Lung (tissue), 16 donors: ENCODE data around the gene REST. TPM values are rescaled to one million over a fixed set of nuclear protein-coding genes. Genes with fewer than 3 reads are reported as not detected.

Experiments used
- ATAC-seq: fragments of 200-7000 bp; cut with Tn5 transposase; one replicate; pipeline ENCODE4 v1.9.1; 2020; ENCODE audit warnings: moderate number of reproducible peaks; ENCODE audit not compliant: insufficient read depth, low FRiP score
- DNase-seq, 3 donors: peaks; one replicate each; pipeline ENCODE4 v3.0.0-alpha.2; 2013 to 2017
- H3K27ac ChIP-seq, 2 donors: one replicate each; pipeline ENCODE4 v1.5.1; 2013; ENCODE audit warnings: mild to moderate bottlenecking in 2 of 2, moderate library complexity in 2 of 2, control low read depth in 1 of 2, inconsistent platforms in 1 of 2, low read depth in 1 of 2, low read length in 1 of 2
- H3K27me3 ChIP-seq, 3 donors: one replicate each; pipeline ENCODE4 v1.5.1; 2013; ENCODE audit warnings: low read length in 2 of 3; ENCODE audit not compliant: control insufficient read depth in 3 of 3, insufficient read depth in 3 of 3
- H3K36me3 ChIP-seq, 4 donors: one replicate each; pipeline ENCODE4 v1.5.1; 2013; ENCODE audit warnings: low read length in 4 of 4, mild to moderate bottlenecking in 1 of 4, moderate library complexity in 1 of 4; ENCODE audit not compliant: control insufficient read depth in 4 of 4, insufficient read depth in 4 of 4
- H3K4me1 ChIP-seq, 5 donors: one replicate each; pipeline ENCODE4 v1.5.1; 2013; ENCODE audit warnings: low read length in 5 of 5, mild to moderate bottlenecking in 2 of 5, moderate library complexity in 1 of 5; ENCODE audit not compliant: control insufficient read depth in 5 of 5, insufficient read depth in 5 of 5
- H3K4me3 ChIP-seq: one replicate; pipeline ENCODE4 v1.5.1; 2013; ENCODE audit warnings: mild to moderate bottlenecking, control low read depth, moderate library complexity
- H3K9ac ChIP-seq, 2 donors: one replicate each; pipeline ENCODE4 v1.5.1; 2013; ENCODE audit warnings: low read length in 2 of 2, control low read depth in 1 of 2; ENCODE audit not compliant: insufficient read depth in 1 of 2
- H3K9me3 ChIP-seq, 4 donors: one replicate each; pipeline ENCODE4 v1.5.1; 2013; ENCODE audit warnings: low read length in 3 of 4, mild to moderate bottlenecking in 1 of 4, moderate library complexity in 1 of 4; ENCODE audit not compliant: control insufficient read depth in 4 of 4, insufficient read depth in 3 of 4
- CTCF ChIP-seq: IDR thresholded peaks from 2 replicates; pipeline ENCODE4 v1.5.1; 2012; ENCODE audit warnings: mild to moderate bottlenecking; ENCODE audit errors: control extremely low read depth, extremely low read depth
- WGBS, 2 donors: extraction: QIAGEN DNeasy Blood & Tissue Kit; methylation state at CpG; one replicate each; pipeline ENCODE4 v1.1.7; 2013; 5-methylcytosine and 5-hydroxymethylcytosine counted together
- long read RNA-seq, 5 donors: transcript quantifications; one replicate each; lab custom pipeline, GENCODE V29; 2026
- polyA plus RNA-seq, 2 donors: library from polyadenylated mRNA; stranded (reverse); fragments of 200-250 nt; gene quantifications; one replicate each; pipeline ENCODE4 v1.2.1, GENCODE V29; 2013
- total RNA-seq, 2 donors: library from RNA; depleted of rRNA in 1 of 2; stranded (reverse); fragments of >200 nt in 1 of 2; gene quantifications; one replicate each; pipeline ENCODE4 v1.2.1, GENCODE V29; 2014 to 2021
- donor health status: control.
- donor health status: control.
- donor health status: Bipolar disorder and iron deficiency.
- donor health status: healthy.
- donor health status: DM: yes; HTN: yes; CAD: no.

The REST gene
- total RNA-seq (10 to 100 TPM; 36.4 to 55.9 TPM), polyA plus RNA-seq (1 to 10 TPM; 4.0 to 7.2 TPM)
- long read RNA-seq, donor 1, full-length matches to known transcripts: 13 of 78 reads
- long read RNA-seq, donor 1, partial matches to known transcripts: 65 of 78 reads
- long read RNA-seq, donor 1, other reads (novel, unspliced or antisense): 0 of 78 reads
- long read RNA-seq, donor 2, full-length matches to known transcripts: 4 of 53 reads
- long read RNA-seq, donor 2, partial matches to known transcripts: 41 of 53 reads
- long read RNA-seq, donor 2, other reads (novel, unspliced or antisense): 8 of 53 reads
- long read RNA-seq, donor 3, full-length matches to known transcripts: 6 of 82 reads
- long read RNA-seq, donor 3, partial matches to known transcripts: 76 of 82 reads
- long read RNA-seq, donor 3, other reads (novel, unspliced or antisense): 0 of 82 reads
- long read RNA-seq, donor 4, full-length matches to known transcripts: 3 of 3 reads
- long read RNA-seq, donor 4, partial matches to known transcripts: 0 of 3 reads
- long read RNA-seq, donor 4, other reads (novel, unspliced or antisense): 0 of 3 reads
- long read RNA-seq, donor 5, full-length matches to known transcripts: 19 of 41 reads
- long read RNA-seq, donor 5, partial matches to known transcripts: 22 of 41 reads
- long read RNA-seq, donor 5, other reads (novel, unspliced or antisense): 0 of 41 reads

GRCh38 chr4:56907489-56908205 lies at the start of gene REST:
REST (plus strand) TSS chr4:56907900; CDS start chr4:56910639, 2,739 bp downstream.
- H3K4me3 ChIP-seq: peak within 1 kb of the TSS; percentile 92
- H3K9me3 ChIP-seq: no peaks in the 10 kb centered on the region
- no peak within 1 kb of the TSS for H3K9ac ChIP-seq
- peak; percentile 83 for ATAC-seq
- 0% methylated on average over 43 to 74 of the region's 74 CpGs for WGBS, 2 donors
- no peaks in the 10 kb centered on the region for H3K27me3 ChIP-seq
- peak; percentile 88 to 91 (median 88) for DNase-seq
- H3K4me1 ChIP-seq: peaks cover 8 to 25% (median 16%) of the 10 kb centered on the region in 5 donors
- TF ChIP-seq CTCF: no peak
- H3K36me3 ChIP-seq: no peaks in the 10 kb centered on the region
- H3K27ac ChIP-seq: peak within 1 kb of the TSS; percentile 82 to 93

GRCh38 chr4:56859841-56860240 lies 47.9 kb upstream of the REST start:
- WGBS, 2 donors: 77 to 95% methylated on average over 5 of the region's 5 CpGs
- Histone ChIP-seq H3K4me3 (no peak overlapping the region), H3K27me3 (no peaks in the 10 kb centered on the region), H3K27ac (no peak overlapping the region), H3K4me1 (no peaks in the 10 kb centered on the region), H3K9ac (no peak overlapping the region), H3K36me3 (no peaks in the 10 kb centered on the region), H3K9me3 (no peaks in the 10 kb centered on the region)
- ATAC-seq (no peak), DNase-seq (no peak)
- TF ChIP-seq CTCF: no peak

GRCh38 chr4:56860781-56861180 lies 46.9 kb upstream of the REST start:
- Histone ChIP-seq H3K4me1 (no peaks in the 10 kb centered on the region), H3K9ac (no peak overlapping the region), H3K27ac (no peak overlapping the region), H3K36me3 (no peaks in the 10 kb centered on the region), H3K4me3 (no peak overlapping the region), H3K9me3 (no peaks in the 10 kb centered on the region), H3K27me3 (no peaks in the 10 kb centered on the region)
- 88 to 90% methylated on average over 3 of the region's 3 CpGs for WGBS, 2 donors
- DNase-seq (no peak), ATAC-seq (no peak)
- no peak for TF ChIP-seq CTCF
